AG04450 (cell line): Measurements from ENCODE around the gene MZF1. TPM values are rescaled to one million over a fixed set of nuclear protein-coding genes. Genes with fewer than 3 reads are reported as not detected.
"Not testable (repeated sequence)": the region's sequence is repeated elsewhere in the genome, so short reads cannot be mapped to it uniquely, and the experiment has no call there.

Experiments
- CTCF ChIA-PET: fragments of 300-600, 350-600 bp; formaldehyde crosslinking; extraction: SDS; loops from one replicate; lab custom pipeline; 2022; ENCODE audit warnings: antibody characterized with exemption, inconsistent platforms; lab: Charles Lee
- POLR2A ChIA-PET: fragments of 350-600 bp; formaldehyde crosslinking; extraction: SDS; loops from one replicate; lab custom pipeline; 2021; ENCODE audit warnings: antibody characterized with exemption, inconsistent platforms; lab: Yijun Ruan, JAX
- DNase-seq: peaks from one replicate; pipeline ENCODE4 v3.0.0-alpha.2; 2011; ENCODE audit warnings: low read depth, low spot score
- H3K27ac ChIP-seq: one replicate; pipeline ENCODE4 v1.5.1; 2012; ENCODE audit warnings: low read depth, low read length, control low read depth
- H3K27me3 ChIP-seq: one replicate; pipeline ENCODE4 v1.6.0; 2012; ENCODE audit warnings: low read length; ENCODE audit not compliant: control insufficient read depth, insufficient read depth
- H3K4me3 ChIP-seq: 2 replicates; pipeline ENCODE4 v1.5.1; 2011; ENCODE audit warnings: mild to moderate bottlenecking, low read depth, low read length, control low read depth
- H3K9me3 ChIP-seq: 2 replicates; pipeline ENCODE4 v1.5.1; 2012; ENCODE audit warnings: low read length; ENCODE audit not compliant: control insufficient read depth, insufficient read depth
- polyA minus RNA-seq: library from RNA; depleted of rRNA, polyadenylated mRNA; stranded (reverse); fragments of >200 nt; gene quantifications from 2 replicates; pipeline ENCODE4 v1.2.3, GENCODE V29; 2011; rRNA and poly(A)+ RNA removed
- polyA plus RNA-seq: library from polyadenylated mRNA; depleted of rRNA; stranded (reverse); fragments of >200 nt; gene quantifications from 2 replicates; pipeline ENCODE4 v1.2.3, GENCODE V29; 2011; rRNA removed
- TF ChIP-seq, protein P1 (sequence below): IDR thresholded peaks from 2 replicates; pipeline ENCODE4 v1.5.1; 2011; ENCODE audit warnings: low read depth, low read length, control low read depth, inconsistent platforms

The MZF1 gene
- 5.5 and 6.2 TPM in 2 replicates for polyA plus RNA-seq
- polyA minus RNA-seq, result 6.3 and 6.7 TPM in 2 replicates

DNA sequence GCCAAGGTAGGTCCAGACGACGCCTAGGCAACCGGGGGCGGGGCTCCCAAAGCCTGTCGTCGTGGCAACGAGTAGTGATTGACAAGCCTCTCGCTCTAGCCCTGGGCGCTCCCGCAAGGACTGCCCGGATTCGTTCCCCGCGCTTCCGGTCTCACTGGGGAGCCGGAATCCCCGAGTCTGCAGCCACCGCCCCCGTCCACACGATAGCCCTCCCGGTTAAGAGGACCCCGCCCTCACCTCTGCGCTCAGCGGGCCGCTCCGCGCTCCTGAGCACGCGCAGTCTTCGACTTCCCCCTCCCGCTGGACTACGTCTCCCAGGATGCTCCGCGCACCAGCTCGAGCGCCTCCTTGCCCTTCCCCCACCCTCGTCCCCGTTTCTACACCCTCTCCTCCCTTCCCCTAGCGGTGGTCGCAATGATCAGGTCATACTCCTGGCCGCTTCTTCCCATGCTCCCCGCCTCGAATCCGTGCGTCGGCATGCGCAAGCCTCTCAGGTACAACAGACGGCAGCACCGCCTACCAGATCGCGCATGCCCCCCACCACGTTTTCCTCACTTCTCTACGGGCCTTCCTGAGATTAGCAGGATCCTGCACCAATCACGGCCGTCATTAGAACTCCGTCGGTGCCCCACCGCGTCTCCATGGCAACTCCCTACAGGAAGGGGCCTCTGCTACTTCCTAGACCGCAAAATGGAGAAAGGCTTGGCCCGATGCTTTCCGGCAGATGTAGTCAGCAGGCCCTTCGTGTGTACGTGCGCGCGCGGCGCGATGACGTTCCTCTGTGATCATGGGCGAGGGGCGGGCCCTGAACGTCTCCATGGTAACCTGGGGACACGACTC, at the start of gene MZF1:
TSS of gene MZF1 (minus strand) at position 518 of the 840 bp plus-strand sequence. CDS start 1,946 bp downstream, outside the sequence.
- peak; percentile 100 for DNase-seq
- CTCF ChIA-PET, result no interaction called here
- H3K9me3 ChIP-seq, result no peaks in the 10 kb centered on the region; the same call in 1 of the 2 replicates
- no peaks in the 10 kb centered on the region for H3K27me3 ChIP-seq
- POLR2A ChIA-PET, result interaction anchor here (1.3 to 2.4 kb wide), 2 partner anchors 14 to 53 kb away, joined by 3 to 12 read pairs; partner anchors contain the start of genes UBE2M and ZBTB45
- H3K27ac ChIP-seq, result peak within 1 kb of the TSS; percentile 94
- H3K4me3 ChIP-seq, result peak within 1 kb of the TSS; percentile 96
- TF ChIP-seq, protein P1, sequence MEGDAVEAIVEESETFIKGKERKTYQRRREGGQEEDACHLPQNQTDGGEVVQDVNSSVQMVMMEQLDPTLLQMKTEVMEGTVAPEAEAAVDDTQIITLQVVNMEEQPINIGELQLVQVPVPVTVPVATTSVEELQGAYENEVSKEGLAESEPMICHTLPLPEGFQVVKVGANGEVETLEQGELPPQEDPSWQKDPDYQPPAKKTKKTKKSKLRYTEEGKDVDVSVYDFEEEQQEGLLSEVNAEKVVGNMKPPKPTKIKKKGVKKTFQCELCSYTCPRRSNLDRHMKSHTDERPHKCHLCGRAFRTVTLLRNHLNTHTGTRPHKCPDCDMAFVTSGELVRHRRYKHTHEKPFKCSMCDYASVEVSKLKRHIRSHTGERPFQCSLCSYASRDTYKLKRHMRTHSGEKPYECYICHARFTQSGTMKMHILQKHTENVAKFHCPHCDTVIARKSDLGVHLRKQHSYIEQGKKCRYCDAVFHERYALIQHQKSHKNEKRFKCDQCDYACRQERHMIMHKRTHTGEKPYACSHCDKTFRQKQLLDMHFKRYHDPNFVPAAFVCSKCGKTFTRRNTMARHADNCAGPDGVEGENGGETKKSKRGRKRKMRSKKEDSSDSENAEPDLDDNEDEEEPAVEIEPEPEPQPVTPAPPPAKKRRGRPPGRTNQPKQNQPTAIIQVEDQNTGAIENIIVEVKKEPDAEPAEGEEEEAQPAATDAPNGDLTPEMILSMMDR, result 0 out of 2 replicates have a peak, but pooled peaks have one; percentile 25

DNA sequence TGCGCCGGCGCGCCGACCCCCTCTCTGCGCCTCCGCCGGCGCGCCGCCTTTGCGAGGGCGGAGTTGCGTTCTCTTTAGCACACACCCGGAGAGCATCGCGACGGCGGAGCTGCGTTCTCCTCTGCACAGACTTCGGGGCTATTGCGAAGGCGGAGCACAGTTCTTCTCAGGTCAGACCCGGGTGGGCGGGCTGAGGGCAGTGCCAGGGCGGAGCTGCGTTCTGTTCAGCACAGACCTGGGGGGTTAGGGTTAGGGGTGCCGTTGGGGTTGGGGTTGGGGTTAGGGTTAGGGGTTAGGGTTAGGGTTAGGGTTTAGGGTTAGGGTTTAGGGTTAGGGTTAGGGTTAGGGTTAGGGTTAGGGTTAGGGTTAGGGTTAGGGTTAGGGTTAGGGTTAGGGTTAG, 34.1 kb upstream of the MZF1 start:
- H3K27ac ChIP-seq, H3K27me3 ChIP-seq, DNase-seq, CTCF ChIA-PET, H3K4me3 ChIP-seq, H3K9me3 ChIP-seq, POLR2A ChIA-PET: not testable (repeated sequence)

DNA sequence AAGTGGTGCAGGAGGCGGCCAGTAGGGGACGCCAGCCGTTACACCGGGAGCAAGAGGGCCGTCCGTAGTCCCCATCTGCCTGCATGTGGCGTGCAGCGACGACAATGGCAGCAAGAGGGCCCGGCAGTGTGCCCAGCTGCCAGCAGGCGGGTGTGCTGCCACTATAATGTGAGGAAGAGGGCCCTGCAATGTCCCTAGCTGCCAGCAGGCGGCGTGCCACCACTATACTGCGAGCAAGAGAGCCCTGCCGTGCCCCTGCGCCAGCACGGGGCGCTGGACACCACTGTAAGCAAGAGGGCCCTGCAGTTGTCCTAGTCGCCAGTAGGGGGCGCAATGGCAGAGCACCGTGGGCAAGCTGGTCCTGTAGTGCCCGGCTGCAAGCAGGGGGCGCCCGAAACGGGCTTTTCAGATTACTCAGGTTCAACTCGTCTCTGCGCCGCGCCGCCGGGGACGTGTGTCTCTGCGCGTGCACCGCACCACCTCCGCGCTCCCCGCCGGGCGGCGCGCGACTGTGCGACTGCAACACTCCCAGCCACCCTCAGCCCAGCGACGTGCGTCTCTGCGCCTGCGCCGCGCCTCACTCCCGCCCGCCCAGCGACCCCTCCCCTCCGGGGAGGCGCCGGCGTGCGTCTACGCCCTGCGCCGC, 33.2 kb upstream of the MZF1 start:
- DNase-seq, CTCF ChIA-PET: not testable (repeated sequence)

DNA sequence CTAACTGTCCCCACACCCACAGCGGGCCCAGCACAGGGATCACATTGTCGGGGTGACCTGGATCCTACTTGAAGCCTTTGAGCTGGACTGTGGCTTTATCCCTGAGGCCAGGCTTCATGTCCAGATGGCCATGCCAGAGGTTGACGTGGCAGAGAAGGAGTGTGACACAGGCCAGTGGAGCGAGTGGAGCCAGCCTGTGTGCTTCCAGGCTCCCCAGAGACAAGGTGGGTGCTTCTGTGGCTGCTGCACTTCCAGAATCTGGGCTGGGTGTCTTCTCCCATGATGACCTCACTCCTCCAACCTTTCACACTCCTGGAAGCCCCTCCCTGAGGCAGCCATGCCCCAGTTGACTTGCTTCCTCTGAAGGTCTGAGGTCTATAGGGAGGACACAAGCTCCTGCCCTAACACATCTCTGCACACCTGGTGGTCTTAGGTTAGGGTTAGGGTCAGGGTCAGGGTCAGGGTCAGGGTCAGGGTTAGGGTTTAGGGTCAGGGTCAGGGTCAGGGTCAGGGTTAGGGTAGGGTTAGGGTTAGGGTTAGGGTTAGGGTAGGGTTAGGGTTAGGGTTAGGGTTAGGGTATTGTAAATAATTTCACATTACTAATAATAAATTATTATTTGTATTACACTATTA, 13.1 kb upstream of the MZF1 start:
- H3K27ac ChIP-seq, result peak overlapping the region; percentile 47
- POLR2A ChIA-PET, result no interaction called here
- TF ChIP-seq, protein P1, result no peak
- CTCF ChIA-PET, result no interaction called here
- H3K4me3 ChIP-seq, result no peak overlapping the region
- DNase-seq, result no peak
- H3K9me3 ChIP-seq, result no peaks in the 10 kb centered on the region; the same call in 1 of the 2 replicates
- no peaks in the 10 kb centered on the region for H3K27me3 ChIP-seq

More for the DNA sequence above, 33.2 kb upstream of the MZF1 start:
- H3K27ac ChIP-seq, POLR2A ChIA-PET, H3K4me3 ChIP-seq, H3K9me3 ChIP-seq, H3K27me3 ChIP-seq: not testable (repeated sequence)

DNA sequence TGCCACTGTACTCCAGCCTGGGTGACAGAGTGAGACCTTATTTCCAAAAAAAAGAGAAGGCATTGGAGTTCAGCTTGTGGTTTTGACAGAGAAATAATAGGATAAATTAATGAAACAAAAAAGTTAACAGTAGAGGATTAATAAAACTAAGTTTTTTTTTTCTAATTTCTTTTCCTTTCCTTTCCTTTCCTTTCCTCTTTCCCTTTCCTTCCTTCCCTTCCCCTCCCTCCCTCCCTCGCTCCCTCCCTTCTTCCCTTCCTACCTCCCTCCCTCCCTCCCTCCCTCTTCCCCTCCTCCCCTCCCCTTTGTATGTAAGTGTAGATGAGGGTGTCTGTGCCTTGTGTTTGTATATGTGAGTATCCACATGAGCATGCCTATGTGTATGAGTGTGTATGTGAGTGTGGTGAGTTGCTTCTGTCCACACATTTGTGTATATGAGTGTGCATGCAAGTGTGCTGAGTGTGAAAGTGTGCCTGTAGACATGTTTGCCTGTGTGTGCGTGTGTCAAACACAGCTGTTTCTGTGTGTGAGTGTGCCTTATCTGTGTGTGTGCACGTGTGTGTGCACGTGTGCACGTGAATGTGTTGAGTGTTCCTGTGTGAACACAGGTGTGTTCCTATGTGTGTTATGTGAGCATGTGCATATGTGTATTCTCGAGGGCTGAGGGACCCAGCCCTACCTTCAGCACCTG, 12.5 kb upstream of the MZF1 start:
- TF ChIP-seq, protein P1, result no peak
- POLR2A ChIA-PET, result no interaction called here
- CTCF ChIA-PET, result interaction anchor here (0.6 kb wide), 1 partner anchor 48 kb away, joined by 5 read pairs; no protein-coding TSS in a partner anchor
- Histone ChIP-seq H3K27ac (no peak overlapping the region), H3K9me3 (no peaks in the 10 kb centered on the region; the same call in 1 of the 2 replicates), H3K4me3 (no peak overlapping the region), H3K27me3 (no peaks in the 10 kb centered on the region)
- DNase-seq, result no peak
